ENCODE measurements around the gene INTS3.

Gene INTS3

DNA sequence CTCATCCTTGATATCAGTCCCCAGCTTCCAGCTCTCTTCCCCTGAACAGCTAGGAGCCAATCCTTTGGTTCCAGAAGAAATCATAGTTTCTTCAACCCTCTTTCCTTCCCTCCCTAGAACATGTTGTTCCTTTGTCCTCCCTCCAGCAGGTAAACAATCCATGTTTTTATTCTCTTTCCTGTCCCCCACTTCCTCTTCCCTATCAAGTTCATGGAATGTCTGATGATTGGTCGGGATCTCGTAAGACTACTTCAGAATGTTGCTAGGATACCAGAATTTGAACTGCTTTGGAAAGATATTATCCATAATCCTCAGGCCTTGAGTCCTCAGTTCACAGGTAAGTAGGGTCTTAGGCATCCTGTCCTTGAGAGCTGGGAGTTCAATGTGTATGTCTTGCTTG lies 24.2 kb downstream of the INTS3 start:
- peak overlapping the region; percentile 13; the same call in 1 of the 2 replicates for H3K27ac ChIP-seq

GRCh38 chr1:153752571-153753195 lies 24.8 kb downstream of the INTS3 start:
- peak overlapping the region; percentile 13; the same call in 1 of the 2 replicates for H3K27ac ChIP-seq

More for the DNA sequence above, 24.2 kb downstream of the INTS3 start:
- TF ChIP-seq, protein P1, sequence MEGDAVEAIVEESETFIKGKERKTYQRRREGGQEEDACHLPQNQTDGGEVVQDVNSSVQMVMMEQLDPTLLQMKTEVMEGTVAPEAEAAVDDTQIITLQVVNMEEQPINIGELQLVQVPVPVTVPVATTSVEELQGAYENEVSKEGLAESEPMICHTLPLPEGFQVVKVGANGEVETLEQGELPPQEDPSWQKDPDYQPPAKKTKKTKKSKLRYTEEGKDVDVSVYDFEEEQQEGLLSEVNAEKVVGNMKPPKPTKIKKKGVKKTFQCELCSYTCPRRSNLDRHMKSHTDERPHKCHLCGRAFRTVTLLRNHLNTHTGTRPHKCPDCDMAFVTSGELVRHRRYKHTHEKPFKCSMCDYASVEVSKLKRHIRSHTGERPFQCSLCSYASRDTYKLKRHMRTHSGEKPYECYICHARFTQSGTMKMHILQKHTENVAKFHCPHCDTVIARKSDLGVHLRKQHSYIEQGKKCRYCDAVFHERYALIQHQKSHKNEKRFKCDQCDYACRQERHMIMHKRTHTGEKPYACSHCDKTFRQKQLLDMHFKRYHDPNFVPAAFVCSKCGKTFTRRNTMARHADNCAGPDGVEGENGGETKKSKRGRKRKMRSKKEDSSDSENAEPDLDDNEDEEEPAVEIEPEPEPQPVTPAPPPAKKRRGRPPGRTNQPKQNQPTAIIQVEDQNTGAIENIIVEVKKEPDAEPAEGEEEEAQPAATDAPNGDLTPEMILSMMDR (conservative IDR thresholded peaks at IDR 0.05), result no peak

GRCh38 chr1:153754266-153754665 lies 26.4 kb downstream of the INTS3 start:
- TF ChIP-seq, protein P1 (conservative IDR thresholded peaks at IDR 0.05), result no peak
- no peak overlapping the region for H3K27ac ChIP-seq

More at GRCh38 chr1:153752571-153753195, 24.8 kb downstream of the INTS3 start:
- TF ChIP-seq, protein P1 (conservative IDR thresholded peaks at IDR 0.05), result no peak

GRCh38 chr1:153760440-153760839 lies 32.6 kb downstream of the INTS3 start:
- H3K27ac ChIP-seq, result no peak overlapping the region
- TF ChIP-seq, protein P1 (conservative IDR thresholded peaks at IDR 0.05), result no peak

DNA sequence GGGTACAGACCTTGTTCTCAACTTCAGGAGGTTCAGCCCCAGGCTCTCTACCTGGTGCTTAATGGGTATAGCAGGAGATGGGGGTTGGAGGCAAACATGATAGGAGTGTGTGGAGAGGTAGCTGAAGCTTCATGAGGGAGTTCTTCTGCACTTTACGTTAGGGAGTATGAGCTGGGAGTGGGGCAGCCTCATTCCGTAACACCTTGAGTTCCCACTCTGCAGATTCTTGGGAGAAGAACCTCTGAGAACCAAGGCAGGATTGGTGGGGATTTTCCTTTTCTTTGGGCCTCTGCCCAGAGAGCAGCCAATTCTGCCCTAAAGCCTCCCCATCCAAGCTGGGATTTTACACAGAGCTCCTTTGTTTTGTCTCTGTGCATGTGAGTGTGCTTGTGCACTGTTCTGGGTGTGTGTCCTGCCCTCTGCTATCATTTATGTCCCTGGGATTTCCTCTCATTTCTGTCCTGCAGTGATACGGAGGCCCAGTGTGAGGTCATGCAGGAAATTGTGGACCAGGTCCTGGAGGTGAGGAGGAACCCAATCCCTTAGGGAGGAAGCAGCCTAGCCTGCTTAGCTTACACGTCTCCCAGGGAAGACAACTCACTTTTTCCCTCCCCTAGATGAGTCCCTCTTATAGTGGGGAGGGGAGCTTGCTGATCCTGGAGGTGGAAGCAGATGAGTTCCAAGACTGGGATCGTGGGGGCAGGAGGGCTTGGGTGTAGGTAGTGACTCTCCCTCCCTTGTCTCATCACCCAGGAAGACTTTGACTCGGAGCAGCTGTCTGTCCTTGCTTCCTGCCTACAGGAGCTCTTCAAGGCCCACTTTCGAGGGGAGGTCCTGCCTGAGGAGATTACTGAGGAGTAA lies 35.7 kb downstream of the INTS3 start:
- TF ChIP-seq, protein P1 (conservative IDR thresholded peaks at IDR 0.05), result no peak
- no peak overlapping the region for H3K27ac ChIP-seq

DNA sequence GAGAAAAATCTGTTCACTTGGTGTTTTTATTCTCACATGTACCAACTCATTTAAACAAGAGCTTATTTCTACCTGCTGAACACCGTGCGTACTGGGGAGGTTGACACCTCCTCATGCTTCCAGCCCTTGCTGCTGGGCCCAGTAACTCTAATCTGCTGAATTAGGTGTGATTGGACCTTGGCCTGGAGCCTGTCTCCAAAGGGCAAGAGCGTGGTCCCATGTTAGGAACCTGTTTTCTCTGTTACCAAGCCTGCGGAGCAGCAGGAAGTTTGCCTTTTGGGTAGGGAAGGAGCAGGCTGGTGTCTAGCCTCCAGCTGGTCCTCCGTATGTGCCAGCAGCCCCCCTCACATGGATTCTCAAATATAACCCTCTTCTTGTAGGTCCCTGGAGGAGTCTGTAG lies 36.5 kb downstream of the INTS3 start:
- TF ChIP-seq, protein P1 (conservative IDR thresholded peaks at IDR 0.05), result no peak

DNA sequence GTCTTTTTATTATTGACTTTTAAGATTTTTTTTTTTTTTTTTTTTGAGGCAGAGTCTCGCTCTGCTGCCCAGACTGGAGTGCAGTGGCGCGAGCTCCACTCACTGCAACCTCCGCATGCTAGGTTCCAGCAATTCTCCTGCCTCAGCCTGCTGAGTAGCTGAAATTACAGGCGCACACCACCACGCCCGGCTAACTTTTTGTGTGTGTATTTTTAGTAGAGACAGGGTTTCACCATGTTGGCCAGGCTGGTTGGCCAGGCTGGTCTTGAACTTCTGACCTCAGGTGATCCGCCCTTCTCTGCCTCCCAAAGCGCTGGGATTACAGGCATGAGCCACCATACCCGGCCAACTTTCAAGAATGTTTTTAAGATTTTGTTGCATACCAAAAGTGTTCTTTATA lies 38.8 kb downstream of the INTS3 start:
- H3K27ac ChIP-seq, result peak overlapping the region; percentile 57; the same call in 1 of the 2 replicates

More for the DNA sequence above, 36.5 kb downstream of the INTS3 start:
- no peak overlapping the region for H3K27ac ChIP-seq

Data from VCaP (cell line).